HepG2 (cell line): ENCODE data around the gene MAP1LC3A. TPM values are rescaled to one million over a fixed set of nuclear protein-coding genes. Genes with fewer than 3 reads are reported as not detected.

ENCODE experiments used
- ARID4A ChIP-seq: sonication (generic); formaldehyde crosslinking; IDR thresholded peaks from 2 replicates; pipeline ENCODE4 v1.5.0; 2020; ENCODE audit warnings: mild to moderate bottlenecking, missing genetic modification reagents, borderline replicate concordance
- ATF5 ChIP-seq: sonication (generic); formaldehyde crosslinking; IDR thresholded peaks from 2 replicates; pipeline ENCODE4 v1.4.0; 2020; ENCODE audit warnings: mild to moderate bottlenecking, low read depth, missing genetic modification reagents
- CENPX ChIP-seq: sonication (generic); formaldehyde crosslinking; IDR thresholded peaks from 2 replicates; pipeline ENCODE4 v1.9.0; 2021; ENCODE audit warnings: mild to moderate bottlenecking, missing genetic modification reagents, moderate library complexity
- MAFG ChIP-seq: sonication (generic); formaldehyde crosslinking; IDR thresholded peaks from 2 replicates; pipeline ENCODE4 v1.5.1; 2020; ENCODE audit warnings: mild to moderate bottlenecking, missing genetic modification reagents
- NCOA5 ChIP-seq: sonication (generic); formaldehyde crosslinking; IDR thresholded peaks from 2 replicates; pipeline ENCODE4 v1.4.0; 2020; ENCODE audit warnings: missing genetic modification reagents
- NFIC ChIP-seq: IDR thresholded peaks from 2 replicates; pipeline ENCODE4 v1.6.1; 2012; ENCODE audit warnings: mild to moderate bottlenecking, low read length, inconsistent platforms
- NR3C1 ChIP-seq: sonication (generic); formaldehyde crosslinking; IDR thresholded peaks from 2 replicates; pipeline ENCODE4 v1.4.0; 2020; ENCODE audit warnings: missing genetic modification reagents
- SRSF9 ChIP-seq: fragments of 200-400 bp; formaldehyde crosslinking; IDR thresholded peaks from 2 replicates; pipeline ENCODE4 v1.6.1; 2018; ENCODE audit warnings: borderline replicate concordance, mild to moderate bottlenecking, low read depth, low read length; ENCODE audit not compliant: insufficient read depth, poor library complexity, severe bottlenecking
- ZBTB20 ChIP-seq: sonication (generic); formaldehyde crosslinking; IDR thresholded peaks from 2 replicates; pipeline ENCODE4 v1.8.1; 2023; ENCODE audit warnings: missing genetic modification reagents, low read depth, mild to moderate bottlenecking, borderline replicate concordance
- ZBTB33 ChIP-seq: sonication (generic); formaldehyde crosslinking; IDR thresholded peaks from 2 replicates; pipeline ENCODE4 v1.4.0; 2020; ENCODE audit warnings: missing genetic modification reagents
- ZBTB49 ChIP-seq: sonication (generic); formaldehyde crosslinking; IDR thresholded peaks from 2 replicates; pipeline ENCODE4 v1.4.0; 2020; ENCODE audit warnings: missing genetic modification reagents, borderline replicate concordance
- ZMYM3 ChIP-seq: sonication (generic); formaldehyde crosslinking; IDR thresholded peaks from 2 replicates; pipeline ENCODE4 v1.5.1; 2020; ENCODE audit warnings: mild to moderate bottlenecking, missing genetic modification reagents
- ZNF24 ChIP-seq: fragments of 450-650 bp; IDR thresholded peaks from 2 replicates; pipeline ENCODE4 v1.6.1; 2017; ENCODE audit warnings: antibody characterized with exemption, mild to moderate bottlenecking
- ZNF296 ChIP-seq: sonication (generic); formaldehyde crosslinking; conservative IDR thresholded peaks from 2 replicates; pipeline ENCODE4 v1.5.0; 2020; ENCODE audit warnings: mild to moderate bottlenecking, missing genetic modification reagents
- ZNF33B ChIP-seq: sonication (generic); formaldehyde crosslinking; IDR thresholded peaks from 2 replicates; pipeline ENCODE4 v1.5.1; 2020; ENCODE audit warnings: mild to moderate bottlenecking, missing genetic modification reagents
- ZNF792 ChIP-seq: IDR thresholded peaks from 2 replicates; pipeline ENCODE4 v1.6.1; 2016
- ZUFSP ChIP-seq: sonication (generic); formaldehyde crosslinking; IDR thresholded peaks from 2 replicates; pipeline ENCODE4 v1.9.0; 2021; ENCODE audit warnings: missing genetic modification reagents, mild to moderate bottlenecking, borderline replicate concordance
- polyA plus RNA-seq, 8 experiments: library from polyadenylated mRNA; depleted of rRNA in 3 of 8; stranded (reverse) in 7 of 8; unstranded in 1 of 8; fragments of >200 nt; fragmentation: Illumina TruSeq in 4 of 8; extraction: Trizol in 4 of 8; gene quantifications; 2 replicates each; pipeline versions ENCODE4 v1.2.1 to v1.2.3, GENCODE V29; 2011 to 2016; ENCODE audit warnings: low read depth in 4 of 8, missing spikeins in 1 of 8, mixed read lengths in 1 of 8; ENCODE audit not compliant: insufficient read depth in 1 of 8
- total RNA-seq, 5 experiments: library from RNA; depleted of rRNA; stranded (reverse); fragments of >200 nt; fragmentation: Illumina TruSeq; extraction: Trizol; gene quantifications; 2 replicates each; pipeline ENCODE4 v1.2.3, GENCODE V29; 2016; ENCODE audit warnings: low read depth in 1 of 5

Gene MAP1LC3A
- total and polyA plus RNA-seq, 2 of the 13 experiments (the other 11 are each of a cell fraction or from before 2014, with no cell fraction given): not detected

GRCh38 chr20:34516247-34517113 is 42.0 kb upstream of the MAP1LC3A start, which contains the start of gene DYNLRB1 (continued):
- TF ChIP-seq ZUFSP (no peak), ZNF792 (CRISPR knock-in tag) (peak; percentile 97), ZBTB20 (CRISPR knock-in tag) (peak; percentile 90; the same call in 1 of the 2 replicates), ZNF24 (0 out of 2 replicates have a peak, but pooled peaks have one; percentile 27), NFIC (no peak), ZNF296 (CRISPR knock-in tag) (peak; percentile 96), MAFG (no peak), ARID4A (CRISPR knock-in tag) (peak; percentile 98), ZNF33B (CRISPR knock-in tag) (peak; percentile 96; the same call in 1 of the 2 replicates), ZBTB33 (CRISPR knock-in tag) (peak; percentile 55), CENPX (CRISPR knock-in tag) (no peak), SRSF9 (no peak), ZBTB49 (CRISPR knock-in tag) (peak; percentile 25; the same call in 1 of the 2 replicates), NCOA5 (no peak), ZMYM3 (CRISPR knock-in tag) (no peak; the same call in 1 of the 2 replicates), ATF5 (no peak), NR3C1 (CRISPR knock-in tag) (no peak; the same call in 1 of the 2 replicates)
